ENCODE data around the gene FAM32A. TPM values are rescaled to one million over a fixed set of nuclear protein-coding genes. Genes with fewer than 3 reads are reported as not detected.

FAM32A gene
- total RNA-seq, 5 donors from 2014 or later (not counting 1 experiment from before 2014, with no cell fraction given) = 42.1 to 60.6 (median 53.3) TPM

- Histone ChIP-seq H3K27ac (ENCODE audit: low read length) (peak overlapping the region; percentile 6), H3K4me1 (ENCODE audit: control insufficient read depth in 1 of 2, extremely low read depth in 1 of 2, insufficient read depth in 2 of 2, low read length in 2 of 2) (peaks cover 31 to 33% of the 10 kb centered on the region in 2 experiments), H3K27me3 (replicated peaks in 1 of 2; ENCODE audit: control insufficient read depth in 2 of 2, extremely low read depth in 1 of 2, insufficient read depth in 2 of 2, low read length in 1 of 2) (no peaks in the 10 kb centered on the region), H3K9me3 (peaks cover 2% of the 10 kb centered on the region), H3K4me3 (ENCODE audit: control insufficient read depth in 1 of 2, extremely low read depth in 1 of 2, low read length in 1 of 2) (no peak overlapping the region), H3K36me3 (ENCODE audit: control insufficient read depth in 2 of 2, extremely low read depth in 1 of 2, insufficient read depth in 1 of 2, low read length in 1 of 2) (peaks cover 12 to 60% of the 10 kb centered on the region in 2 donors)
- Mint-ChIP-seq H3K27ac (peak overlapping the region; percentile 82 to 96), H3K9me3 (peaks cover 7 to 10% (median 8%) of the 10 kb centered on the region in 3 donors), H3K27me3 (no peaks in the 10 kb centered on the region), H3K4me3 (peak overlapping the region in 1 of 3 donors; percentile 30), H3K4me1 (peaks cover 43 to 47% (median 43%) of the 10 kb centered on the region in 3 donors), H3K36me3 (peaks cover 71% of the 10 kb centered on the region)
- ChIA-PET CTCF (no interaction called here), POLR2A (no interaction called here)
- WGBS (ENCODE audit: insufficient coverage) = no CpG with 5 or more reads among the region's 2 CpGs
- ATAC-seq (replicated peaks in 1 of 4) = no peak
- DNase-seq = peak in 1 of 35 experiments; percentile 21
These were observed 33.6 kb downstream of the FAM32A start for GRCh38 chr19:16218851-16219250.

- Mint-ChIP-seq H3K4me1 (peaks cover 13 to 17% (median 14%) of the 10 kb centered on the region in 3 donors), H3K36me3 (peaks cover 62% of the 10 kb centered on the region), H3K4me3 (no peak overlapping the region), H3K9me3 (peaks cover 7 to 10% (median 8%) of the 10 kb centered on the region in 3 donors), H3K27ac (peak overlapping the region in 1 of 2 donors; percentile 64), H3K27me3 (no peaks in the 10 kb centered on the region)
- no peak for DNase-seq
- ChIA-PET CTCF (interaction anchor here in 1 of 2 donors (0.5 kb wide), 1 partner anchor 25 kb away, joined by 3 read pairs; no protein-coding TSS in a partner anchor), POLR2A (interaction anchor here in 1 of 2 donors (0.6 kb wide), 1 partner anchor 25 kb away, joined by 6 read pairs; no protein-coding TSS in a partner anchor)
- Histone ChIP-seq H3K4me1 (ENCODE audit: control insufficient read depth in 1 of 2, extremely low read depth in 1 of 2, insufficient read depth in 2 of 2, low read length in 2 of 2) (peaks cover 12 to 15% of the 10 kb centered on the region in 2 experiments), H3K36me3 (ENCODE audit: control insufficient read depth in 2 of 2, extremely low read depth in 1 of 2, insufficient read depth in 1 of 2, low read length in 1 of 2) (peaks cover 25 to 80% of the 10 kb centered on the region in 2 donors), H3K4me3 (ENCODE audit: control insufficient read depth in 1 of 2, extremely low read depth in 1 of 2, low read length in 1 of 2) (no peak overlapping the region), H3K27me3 (replicated peaks in 1 of 2; ENCODE audit: control insufficient read depth in 2 of 2, extremely low read depth in 1 of 2, insufficient read depth in 2 of 2, low read length in 1 of 2) (no peaks in the 10 kb centered on the region), H3K9me3 (peaks cover 2% of the 10 kb centered on the region), H3K27ac (ENCODE audit: low read length) (no peak overlapping the region)
- no peak for ATAC-seq (replicated peaks in 1 of 4)
- 83% methylated on average over 1 of the region's 3 CpGs for WGBS (ENCODE audit: insufficient coverage)
These were observed 37.6 kb downstream of the FAM32A start for GRCh38 chr19:16222806-16223205.

DNA sequence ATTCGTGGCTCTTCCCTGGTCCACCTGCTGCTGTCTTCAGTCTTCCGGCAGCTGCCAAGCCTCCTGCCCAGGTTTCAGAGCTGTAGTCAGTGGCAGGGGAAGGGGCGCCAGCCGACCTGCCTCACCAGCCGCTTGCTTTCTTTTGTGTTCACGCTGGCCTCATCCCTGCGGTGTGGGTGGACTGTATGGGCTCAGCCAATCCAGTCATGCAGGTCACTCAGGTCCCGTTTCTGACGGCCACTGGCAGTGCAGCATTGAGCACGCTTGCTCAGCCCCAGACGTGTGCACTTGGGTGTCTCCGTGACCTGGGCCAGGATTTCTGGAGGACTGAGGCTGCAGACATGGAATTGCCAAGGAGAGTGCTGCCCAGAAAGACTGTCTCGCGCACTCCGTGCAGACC lies 38.5 kb downstream of the FAM32A start:
- no peaks in the 10 kb centered on the region for H3K27me3 Mint-ChIP-seq
- ChIA-PET POLR2A (interaction anchor here in 1 of 2 donors (0.6 kb wide), 1 partner anchor 16 kb away, joined by 3 read pairs; no protein-coding TSS in a partner anchor), CTCF (no interaction called here)
- H3K4me1 Mint-ChIP-seq = peaks cover 4 to 8% (median 4%) of the 10 kb centered on the region in 3 donors
- H3K4me3 ChIP-seq (ENCODE audit: control insufficient read depth in 1 of 2, extremely low read depth in 1 of 2, low read length in 1 of 2) = no peak overlapping the region
- peaks cover 2% of the 10 kb centered on the region for H3K9me3 ChIP-seq
- H3K36me3 ChIP-seq (ENCODE audit: control insufficient read depth in 2 of 2, extremely low read depth in 1 of 2, insufficient read depth in 1 of 2, low read length in 1 of 2) = peaks cover 29 to 89% of the 10 kb centered on the region in 2 donors
- ATAC-seq (replicated peaks in 1 of 4) = no peak
- H3K9me3 Mint-ChIP-seq = peaks cover 7 to 10% (median 8%) of the 10 kb centered on the region in 3 donors
- peaks cover 4 to 6% of the 10 kb centered on the region in 2 experiments for H3K4me1 ChIP-seq (ENCODE audit: control insufficient read depth in 1 of 2, extremely low read depth in 1 of 2, insufficient read depth in 2 of 2, low read length in 2 of 2)
- no peaks in the 10 kb centered on the region for H3K27me3 ChIP-seq (replicated peaks in 1 of 2; ENCODE audit: control insufficient read depth in 2 of 2, extremely low read depth in 1 of 2, insufficient read depth in 2 of 2, low read length in 1 of 2)
- H3K27ac ChIP-seq (ENCODE audit: low read length) = no peak overlapping the region
- H3K36me3 Mint-ChIP-seq = peaks cover 63% of the 10 kb centered on the region
- no peak for DNase-seq
- H3K27ac Mint-ChIP-seq = no peak overlapping the region
- WGBS (ENCODE audit: insufficient coverage) = 89% methylated on average over 12 of the region's 15 CpGs
- H3K4me3 Mint-ChIP-seq = no peak overlapping the region

- Histone ChIP-seq H3K4me3 (ENCODE audit: control insufficient read depth in 1 of 2, extremely low read depth in 1 of 2, low read length in 1 of 2) (no peak overlapping the region), H3K27ac (ENCODE audit: low read length) (no peak overlapping the region), H3K9me3 (peaks cover 2% of the 10 kb centered on the region), H3K36me3 (ENCODE audit: control insufficient read depth in 2 of 2, extremely low read depth in 1 of 2, insufficient read depth in 1 of 2, low read length in 1 of 2) (peaks cover 29 to 94% of the 10 kb centered on the region in 2 donors), H3K27me3 (replicated peaks in 1 of 2; ENCODE audit: control insufficient read depth in 2 of 2, extremely low read depth in 1 of 2, insufficient read depth in 2 of 2, low read length in 1 of 2) (no peaks in the 10 kb centered on the region), H3K4me1 (ENCODE audit: control insufficient read depth in 1 of 2, extremely low read depth in 1 of 2, insufficient read depth in 2 of 2, low read length in 2 of 2) (peaks cover 0 to 4% of the 10 kb centered on the region in 2 experiments)
- Mint-ChIP-seq H3K36me3 (peaks cover 64% of the 10 kb centered on the region), H3K27me3 (no peaks in the 10 kb centered on the region), H3K27ac (no peak overlapping the region), H3K4me3 (no peak overlapping the region), H3K4me1 (peaks cover 0 to 3% (median 0%) of the 10 kb centered on the region in 3 donors), H3K9me3 (peaks cover 4 to 10% (median 6%) of the 10 kb centered on the region in 3 donors)
- ATAC-seq (replicated peaks in 1 of 4) (no peak), DNase-seq (no peak)
- ChIA-PET POLR2A (no interaction called here), CTCF (no interaction called here)
- 92% methylated on average over 31 of the region's 32 CpGs for WGBS (ENCODE audit: insufficient coverage)
These were observed 39.3 kb downstream of the FAM32A start for GRCh38 chr19:16224293-16225045.

DNA sequence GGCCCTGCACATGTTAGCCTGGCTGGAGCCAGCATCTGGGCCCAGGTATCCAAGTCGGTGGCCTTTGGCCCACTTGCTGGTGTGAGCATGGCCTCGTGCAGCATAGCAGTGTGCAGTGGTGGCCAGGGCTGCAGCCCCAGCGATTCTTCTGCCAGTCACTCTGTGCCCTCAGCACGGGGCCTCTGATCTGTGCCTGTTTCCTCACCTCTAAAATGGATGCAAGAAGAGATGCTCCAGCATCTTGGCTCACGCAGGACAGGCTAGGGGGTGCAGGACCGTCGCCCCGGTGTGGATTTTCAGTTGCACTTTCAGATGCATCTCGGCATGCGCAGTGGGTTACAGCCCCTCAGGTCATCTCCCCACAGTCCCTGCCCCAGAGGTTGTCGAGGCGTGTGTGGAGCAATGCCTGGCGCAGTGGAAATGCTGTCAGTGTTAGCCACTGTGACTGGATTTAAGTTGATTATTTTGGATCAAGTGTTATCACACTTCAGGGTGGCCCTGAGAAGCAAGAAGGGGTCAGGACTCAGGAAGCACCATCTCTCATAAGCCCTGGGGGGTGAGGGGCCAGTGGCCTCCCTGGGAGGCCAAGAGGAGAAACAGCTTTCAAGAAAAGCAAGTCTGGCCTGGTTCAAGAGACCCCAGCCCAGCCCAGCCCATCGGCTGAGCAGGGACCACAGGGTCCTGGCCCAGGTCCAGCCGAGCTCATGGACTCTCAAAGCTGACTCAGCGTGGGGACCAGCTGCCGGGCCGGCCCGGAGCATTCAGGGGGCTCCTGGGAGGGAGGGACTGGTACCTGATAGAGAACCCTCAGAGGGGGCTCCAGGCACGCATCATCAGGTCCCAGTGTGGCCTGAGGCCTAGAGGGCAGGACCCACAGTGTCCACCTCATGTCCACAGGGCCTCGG lies 40.3 kb downstream of the FAM32A start:
- no peak overlapping the region for H3K27ac Mint-ChIP-seq
- Histone ChIP-seq H3K27me3 (replicated peaks in 1 of 2; ENCODE audit: control insufficient read depth in 2 of 2, extremely low read depth in 1 of 2, insufficient read depth in 2 of 2, low read length in 1 of 2) (no peaks in the 10 kb centered on the region), H3K27ac (ENCODE audit: low read length) (no peak overlapping the region), H3K4me1 (ENCODE audit: control insufficient read depth in 1 of 2, extremely low read depth in 1 of 2, insufficient read depth in 2 of 2, low read length in 2 of 2) (peaks cover 0 to 4% of the 10 kb centered on the region in 2 experiments), H3K4me3 (ENCODE audit: control insufficient read depth in 1 of 2, extremely low read depth in 1 of 2, low read length in 1 of 2) (no peak overlapping the region), H3K36me3 (ENCODE audit: control insufficient read depth in 2 of 2, extremely low read depth in 1 of 2, insufficient read depth in 1 of 2, low read length in 1 of 2) (peaks cover 31 to 90% of the 10 kb centered on the region in 2 donors), H3K9me3 (peaks cover 2% of the 10 kb centered on the region)
- ChIA-PET CTCF (interaction anchor here in 1 of 2 donors (0.6 kb wide), 1 partner anchor 77 kb away, joined by 3 read pairs; no protein-coding TSS in a partner anchor), POLR2A (no interaction called here)
- WGBS (ENCODE audit: insufficient coverage) = 96% methylated on average over 17 of the region's 21 CpGs
- DNase-seq = no peak
- no peak overlapping the region for H3K4me3 Mint-ChIP-seq
- peaks cover 3 to 5% (median 4%) of the 10 kb centered on the region in 3 donors for H3K9me3 Mint-ChIP-seq
- H3K27me3 Mint-ChIP-seq = no peaks in the 10 kb centered on the region
- peaks cover 64% of the 10 kb centered on the region for H3K36me3 Mint-ChIP-seq
- ATAC-seq (replicated peaks in 1 of 4) = no peak
- no peaks in the 10 kb centered on the region for H3K4me1 Mint-ChIP-seq

GRCh38 chr19:16226184-16226591 lies 41.0 kb downstream of the FAM32A start:
- DNase-seq (no peak), ATAC-seq (replicated peaks in 1 of 4) (no peak)
- ChIA-PET CTCF (interaction anchor here in 1 of 2 donors (0.6 kb wide), 1 partner anchor 76 kb away, joined by 3 read pairs; no protein-coding TSS in a partner anchor), POLR2A (no interaction called here)
- Histone ChIP-seq H3K27me3 (replicated peaks in 1 of 2; ENCODE audit: control insufficient read depth in 2 of 2, extremely low read depth in 1 of 2, insufficient read depth in 2 of 2, low read length in 1 of 2) (no peaks in the 10 kb centered on the region), H3K4me1 (ENCODE audit: control insufficient read depth in 1 of 2, extremely low read depth in 1 of 2, insufficient read depth in 2 of 2, low read length in 2 of 2) (peaks cover 0 to 4% of the 10 kb centered on the region in 2 experiments), H3K27ac (ENCODE audit: low read length) (no peak overlapping the region), H3K36me3 (ENCODE audit: control insufficient read depth in 2 of 2, extremely low read depth in 1 of 2, insufficient read depth in 1 of 2, low read length in 1 of 2) (peaks cover 31 to 86% of the 10 kb centered on the region in 2 donors), H3K4me3 (ENCODE audit: control insufficient read depth in 1 of 2, extremely low read depth in 1 of 2, low read length in 1 of 2) (no peak overlapping the region), H3K9me3 (peaks cover 2% of the 10 kb centered on the region)
- Mint-ChIP-seq H3K36me3 (peaks cover 61% of the 10 kb centered on the region), H3K4me3 (no peak overlapping the region), H3K27ac (peak overlapping the region in 1 of 2 donors; percentile 8), H3K9me3 (no peaks in the 10 kb centered on the region), H3K4me1 (no peaks in the 10 kb centered on the region), H3K27me3 (no peaks in the 10 kb centered on the region)
- WGBS (ENCODE audit: insufficient coverage) = 97% methylated on average over 16 of the region's 16 CpGs
